Neuronal stem cell (in vitro differentiated cells): Measurements from ENCODE around the gene ILF3.

Experiments used
- DNase-seq: peaks from one replicate; pipeline ENCODE4 v3.0.0-alpha.2; 2013; ENCODE audit warnings: low spot score
- H2AFZ ChIP-seq: one replicate; pipeline ENCODE4 v1.6.1; 2013; ENCODE audit warnings: mild to moderate bottlenecking, low read length, inconsistent platforms
- H2AK5ac ChIP-seq: 2 replicates; pipeline ENCODE4 v1.6.1; 2013; ENCODE audit warnings: low read depth, mild to moderate bottlenecking, inconsistent platforms, low read length, moderate library complexity, mixed read lengths
- H2BK120ac ChIP-seq: 2 replicates; pipeline ENCODE4 v1.6.1; 2013; ENCODE audit warnings: low read depth, mild to moderate bottlenecking, inconsistent platforms, low read length, moderate library complexity, mixed read lengths
- H2BK12ac ChIP-seq: one replicate; pipeline ENCODE4 v1.6.1; 2013; ENCODE audit warnings: low read length, inconsistent platforms
- H2BK15ac ChIP-seq: 2 replicates; pipeline ENCODE4 v1.6.1; 2013; ENCODE audit warnings: mild to moderate bottlenecking, low read length, inconsistent platforms, mixed read lengths
- H2BK5ac ChIP-seq: one replicate; pipeline ENCODE4 v1.6.1; 2013; ENCODE audit warnings: inconsistent platforms, mild to moderate bottlenecking, low read length, moderate library complexity
- H3K14ac ChIP-seq: one replicate; pipeline ENCODE4 v1.6.1; 2013; ENCODE audit warnings: low read length, inconsistent platforms
- H3K18ac ChIP-seq: 2 replicates; pipeline ENCODE4 v1.6.1; 2013; ENCODE audit warnings: low read length, inconsistent platforms
- H3K23ac ChIP-seq: 2 replicates; pipeline ENCODE4 v1.6.1; 2013; ENCODE audit warnings: low read depth, mild to moderate bottlenecking, mixed read lengths, low read length, inconsistent platforms; ENCODE audit not compliant: poor library complexity
- H3K27ac ChIP-seq: replicated peaks from 3 replicates; pipeline ENCODE4 v1.5.1; 2013; ENCODE audit warnings: low read length, inconsistent platforms
- H3K27me3 ChIP-seq, 3 experiments: 2 replicates each; pipeline ENCODE4 v1.6.1; 2013; ENCODE audit warnings: low read length in 3 of 3, mild to moderate bottlenecking in 2 of 3, inconsistent platforms in 1 of 3, low read depth in 1 of 3, mixed read lengths in 1 of 3, moderate library complexity in 1 of 3; ENCODE audit not compliant: control insufficient read depth in 3 of 3, insufficient read depth in 3 of 3
- H3K36me3 ChIP-seq, 2 donors: replicated peaks in 1 of 2; 2 replicates each; pipeline ENCODE4 v1.6.1; 2013; ENCODE audit warnings: low read length in 2 of 2; ENCODE audit not compliant: control insufficient read depth in 2 of 2, insufficient read depth in 2 of 2
- H3K4ac ChIP-seq: 2 replicates; pipeline ENCODE4 v1.6.1; 2013; ENCODE audit warnings: inconsistent platforms, mild to moderate bottlenecking, low read length, moderate library complexity
- H3K4me1 ChIP-seq, 2 donors: 1 replicate in 1 of 2; 2 replicates in 1 of 2; pipeline ENCODE4 v1.6.1; 2013; ENCODE audit warnings: low read length in 2 of 2, low read depth in 1 of 2; ENCODE audit not compliant: control insufficient read depth in 2 of 2, insufficient read depth in 1 of 2
- H3K4me2 ChIP-seq: one replicate; pipeline ENCODE4 v1.6.1; 2013; ENCODE audit warnings: mild to moderate bottlenecking, low read length, inconsistent platforms; ENCODE audit not compliant: insufficient read depth, poor library complexity, severe bottlenecking
- H3K4me3 ChIP-seq, 2 donors: 2 replicates each; pipeline ENCODE4 v1.5.1; 2013; ENCODE audit warnings: low read length in 2 of 2, mild to moderate bottlenecking in 2 of 2, inconsistent platforms in 1 of 2, moderate library complexity in 1 of 2
- H3K79me1 ChIP-seq: one replicate; pipeline ENCODE4 v1.6.1; 2013; ENCODE audit warnings: low read depth, mild to moderate bottlenecking, inconsistent platforms, low read length, moderate library complexity
- H3K9ac ChIP-seq: one replicate; pipeline ENCODE4 v1.6.1; 2013; ENCODE audit warnings: mild to moderate bottlenecking, low read depth, low read length, inconsistent platforms; ENCODE audit not compliant: poor library complexity
- H3K9me3 ChIP-seq, 2 donors: replicated peaks in 1 of 2; 2 replicates each; pipeline versions ENCODE3 to v1.6.1; 2013; ENCODE audit warnings: low read length in 2 of 2, mild to moderate bottlenecking in 2 of 2, inconsistent platforms in 1 of 2, low read depth in 1 of 2, mixed read lengths in 1 of 2, moderate library complexity in 1 of 2; ENCODE audit not compliant: control insufficient read depth in 2 of 2, insufficient read depth in 1 of 2
- H4K8ac ChIP-seq: one replicate; pipeline ENCODE4 v1.6.1; 2013; ENCODE audit warnings: low read depth, mild to moderate bottlenecking, inconsistent platforms, low read length, moderate library complexity
- H4K91ac ChIP-seq: one replicate; pipeline ENCODE4 v1.6.1; 2013; ENCODE audit warnings: low read length, low read depth, mild to moderate bottlenecking, inconsistent platforms; ENCODE audit not compliant: poor library complexity
- WGBS, 2 donors: extraction: QIAGEN DNeasy Blood & Tissue Kit; methylation state at CpG; one replicate each; pipeline ENCODE4 v1.1.7; 2013; ENCODE audit warnings: missing lambda C conversion rate in 2 of 2, mixed read lengths in 1 of 2; ENCODE audit not compliant: insufficient read length in 2 of 2, insufficient replicate concordance in 1 of 2; ENCODE audit errors: extremely low coverage in 2 of 2; 5-methylcytosine and 5-hydroxymethylcytosine counted together

The ILF3 gene

DNA sequence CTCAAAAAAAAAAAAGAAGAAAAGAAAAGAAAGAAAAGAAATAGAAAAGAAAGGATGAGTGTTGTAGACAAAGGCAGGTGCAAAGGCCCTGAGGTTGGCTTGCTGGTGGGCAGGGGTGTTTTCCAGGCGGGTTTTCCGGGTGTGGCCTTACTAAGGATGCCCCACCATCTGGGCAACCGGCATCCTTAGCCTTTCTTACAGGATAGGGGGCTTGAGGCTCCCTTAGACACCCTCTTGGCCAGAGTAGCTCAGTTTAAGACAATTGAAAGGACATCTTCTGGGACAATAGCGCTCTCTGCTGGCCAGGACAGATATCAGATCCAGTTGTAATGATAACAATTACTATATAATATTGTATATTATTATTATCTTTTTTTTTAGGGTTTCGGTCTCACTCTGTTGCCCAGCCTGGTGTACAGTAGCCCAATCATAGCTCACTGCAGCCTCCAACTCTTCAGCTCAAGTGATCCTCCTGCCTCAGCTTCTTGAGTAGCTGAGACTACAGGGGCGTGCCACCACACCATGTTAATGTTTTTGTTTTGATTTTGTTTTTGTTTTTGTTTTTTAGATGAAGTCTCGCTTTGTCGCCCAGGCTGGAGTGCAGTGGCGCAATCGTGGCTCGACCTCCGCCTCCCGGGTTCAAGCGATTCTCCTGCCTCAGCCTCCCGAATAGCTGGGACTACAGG is 45.6 kb downstream of the ILF3 start:
- Histone ChIP-seq H3K9me3 (no peaks in the 10 kb centered on the region), H2BK12ac (no peak overlapping the region), H3K14ac (no peak overlapping the region), H3K36me3 (peaks cover 0 to 7% of the 10 kb centered on the region in 2 donors), H3K27ac (no peak overlapping the region), H2BK5ac (no peak overlapping the region), H3K18ac (no peak overlapping the region), H3K9ac (no peak overlapping the region), H2BK15ac (no peak overlapping the region), H2AFZ (no peak overlapping the region), H3K4ac (no peak overlapping the region), H4K8ac (no peak overlapping the region), H3K23ac (no peak overlapping the region), H3K4me1 (peaks cover 3 to 9% of the 10 kb centered on the region in 2 donors), H3K4me2 (no peak overlapping the region), H4K91ac (no peak overlapping the region), H2BK120ac (no peak overlapping the region), H3K4me3 (no peak overlapping the region), H2AK5ac (no peak overlapping the region), H3K79me1 (peaks cover 1% of the 10 kb centered on the region), H3K27me3 (no peaks in the 10 kb centered on the region)
- DNase-seq = no peak
- no CpG with 5 or more reads among the region's 15 CpGs for WGBS, 2 donors

DNA sequence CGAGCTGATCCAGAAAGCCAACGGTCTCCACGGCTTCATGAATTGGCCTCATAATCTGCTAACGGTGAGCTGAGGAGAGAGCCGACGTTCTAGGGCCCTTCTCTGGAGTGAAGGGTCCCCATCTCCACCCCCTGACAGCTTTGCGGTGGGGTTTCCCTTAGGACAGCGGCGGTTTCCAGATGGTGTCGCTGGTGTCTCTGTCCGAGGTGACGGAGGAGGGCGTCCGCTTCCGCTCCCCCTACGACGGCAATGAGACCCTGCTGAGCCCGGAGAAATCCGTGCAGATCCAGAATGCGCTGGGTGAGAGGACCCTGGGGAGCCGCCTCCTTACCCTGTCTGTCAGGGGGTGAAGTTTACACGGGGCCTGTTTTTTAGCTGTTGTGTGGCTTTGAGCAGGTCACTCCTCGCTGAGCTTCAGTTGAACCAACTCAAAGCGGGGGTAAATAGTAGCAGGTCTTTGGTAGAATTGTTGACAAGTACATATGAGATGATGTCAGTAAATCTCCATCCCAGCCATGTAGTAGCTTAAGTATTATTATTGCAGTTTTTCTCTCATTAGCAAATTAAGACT is 47.9 kb downstream of the ILF3 start:
- no CpG with 5 or more reads among the region's 24 CpGs for WGBS, 2 donors

GRCh38 chr19:10706990-10707389 is 52.8 kb downstream of the ILF3 start:
- no peak overlapping the region for H2BK12ac ChIP-seq
- no peak overlapping the region for H2AK5ac ChIP-seq
- no peak overlapping the region for H3K23ac ChIP-seq
- H2BK120ac ChIP-seq = no peak overlapping the region
- H3K4me1 ChIP-seq = peaks cover 0 to 2% of the 10 kb centered on the region in 2 donors
- H3K27me3 ChIP-seq = no peaks in the 10 kb centered on the region
- H3K79me1 ChIP-seq = no peaks in the 10 kb centered on the region
- no peak overlapping the region for H3K4me3 ChIP-seq
- no peak overlapping the region for H3K18ac ChIP-seq
- H3K36me3 ChIP-seq = peaks cover 6 to 34% of the 10 kb centered on the region in 2 donors
- no peak overlapping the region for H3K4me2 ChIP-seq
- H3K4ac ChIP-seq = no peak overlapping the region
- H3K9ac ChIP-seq = no peak overlapping the region
- no peaks in the 10 kb centered on the region for H3K9me3 ChIP-seq
- H4K8ac ChIP-seq = no peak overlapping the region
- no CpG with 5 or more reads among the region's 12 CpGs for whole genome bisulfite sequencing, 2 donors
- H3K14ac ChIP-seq = no peak overlapping the region
- H2BK5ac ChIP-seq = no peak overlapping the region
- DNase-seq = no peak
- H2BK15ac ChIP-seq = no peak overlapping the region
- H3K27ac ChIP-seq = no peak overlapping the region
- H4K91ac ChIP-seq = no peak overlapping the region
- H2AFZ ChIP-seq = no peak overlapping the region

More for the DNA sequence above, 47.9 kb downstream of the ILF3 start:
- Histone ChIP-seq H3K4me3 (peak overlapping the region; percentile 85 to 89), H4K91ac (no peak overlapping the region), H4K8ac (no peak overlapping the region), H2BK15ac (no peak overlapping the region), H3K4me1 (peaks cover 0 to 2% of the 10 kb centered on the region in 2 donors), H3K14ac (peak overlapping the region; percentile 91), H2BK120ac (peak overlapping the region; percentile 91), H2BK12ac (no peak overlapping the region), H3K4me2 (peak overlapping the region; percentile 97), H3K79me1 (peaks cover 1% of the 10 kb centered on the region), H3K9me3 (no peaks in the 10 kb centered on the region), H2BK5ac (peak overlapping the region; percentile 83), H2AK5ac (no peak overlapping the region), H3K23ac (peak overlapping the region; percentile 98), H2AFZ (peak overlapping the region; percentile 97), H3K27me3 (no peaks in the 10 kb centered on the region), H3K27ac (no peak overlapping the region), H3K4ac (no peak overlapping the region), H3K9ac (no peak overlapping the region), H3K18ac (no peak overlapping the region), H3K36me3 (peaks cover 0 to 12% of the 10 kb centered on the region in 2 donors)
- DNase-seq = peak; percentile 38

DNA sequence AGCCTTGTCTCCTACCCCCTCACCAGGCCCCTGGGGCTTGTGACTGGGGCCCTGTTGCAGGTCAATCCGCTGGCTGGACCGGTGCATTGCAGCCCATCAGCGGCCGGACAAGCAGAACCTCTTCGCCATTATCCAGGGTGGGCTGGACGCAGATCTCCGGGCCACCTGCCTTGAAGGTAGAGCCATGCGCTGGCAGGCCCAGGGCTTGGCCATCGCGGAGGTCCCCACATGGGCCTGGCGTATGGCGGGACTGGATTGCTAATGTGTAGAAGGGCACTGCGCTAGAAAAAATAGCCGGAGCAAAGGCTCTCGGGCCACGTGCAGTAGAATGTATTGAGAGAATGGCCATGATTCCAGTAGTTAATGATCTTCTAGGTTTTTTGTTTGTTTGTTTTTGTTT is 53.3 kb downstream of the ILF3 start:
- no CpG with 5 or more reads among the region's 16 CpGs for WGBS, 2 donors
- H3K27me3 ChIP-seq = no peaks in the 10 kb centered on the region

More for the DNA sequence above, 53.3 kb downstream of the ILF3 start:
- Histone ChIP-seq H3K14ac (no peak overlapping the region), H2BK5ac (no peak overlapping the region), H2BK15ac (no peak overlapping the region), H3K18ac (no peak overlapping the region), H3K4ac (no peak overlapping the region), H3K27ac (no peak overlapping the region), H2AK5ac (no peak overlapping the region), H3K23ac (no peak overlapping the region), H3K4me2 (no peak overlapping the region), H3K79me1 (no peaks in the 10 kb centered on the region), H3K9me3 (no peaks in the 10 kb centered on the region), H4K8ac (no peak overlapping the region), H2AFZ (no peak overlapping the region), H3K4me3 (no peak overlapping the region), H2BK120ac (no peak overlapping the region), H3K36me3 (peaks cover 6 to 38% of the 10 kb centered on the region in 2 donors), H3K4me1 (no peaks in the 10 kb centered on the region), H4K91ac (no peak overlapping the region), H2BK12ac (no peak overlapping the region), H3K9ac (no peak overlapping the region)
- no peak for DNase-seq
